ENCODE data around the gene TUBB6.
A peak's percentile ranks its signal among the peaks of the same experiment; 100 is the strongest.

The TUBB6 gene

GRCh38 chr18:12361770-12362378, 53.8 kb downstream of the TUBB6 start:
- no peak for TF ChIP-seq CTCF (IDR thresholded peaks at IDR 0.05; ENCODE audit: low read depth, low read length)
- peak; percentile 68 for DNase-seq
- no peaks in the 10 kb centered on the region for H3K4me1 ChIP-seq
- H3K27me3 ChIP-seq = no peaks in the 10 kb centered on the region
- H3K9me3 ChIP-seq = no peaks in the 10 kb centered on the region
- peaks cover 17% of the 10 kb centered on the region for H3K36me3 ChIP-seq
- no peak overlapping the region for H3K4me3 ChIP-seq (ENCODE audit: low read depth, low read length)

- H3K4me1 ChIP-seq = no peaks in the 10 kb centered on the region
- DNase-seq = no peak
These were observed 54.6 kb downstream of the TUBB6 start for GRCh38 chr18:12362473-12363174.

GRCh38 chr18:12366379-12366778, 58.3 kb downstream of the TUBB6 start:
- H3K36me3 ChIP-seq = peaks cover 13% of the 10 kb centered on the region

More at GRCh38 chr18:12362473-12363174, 54.6 kb downstream of the TUBB6 start:
- no peak for TF ChIP-seq CTCF (IDR thresholded peaks at IDR 0.05; ENCODE audit: low read depth, low read length)
- H3K4me3 ChIP-seq (ENCODE audit: low read depth, low read length) = no peak overlapping the region
- H3K36me3 ChIP-seq = peaks cover 17% of the 10 kb centered on the region
- no peaks in the 10 kb centered on the region for H3K9me3 ChIP-seq
- H3K27me3 ChIP-seq = no peaks in the 10 kb centered on the region

GRCh38 chr18:12366784-12367183, 58.7 kb downstream of the TUBB6 start:
- no peak for DNase-seq
- no peaks in the 10 kb centered on the region for H3K4me1 ChIP-seq
- H3K4me3 ChIP-seq (ENCODE audit: low read depth, low read length) = no peak overlapping the region
- TF ChIP-seq CTCF (IDR thresholded peaks at IDR 0.05; ENCODE audit: low read depth, low read length) = no peak
- no peaks in the 10 kb centered on the region for H3K9me3 ChIP-seq
- peaks cover 13% of the 10 kb centered on the region for H3K36me3 ChIP-seq
- no peaks in the 10 kb centered on the region for H3K27me3 ChIP-seq

More at GRCh38 chr18:12366379-12366778, 58.3 kb downstream of the TUBB6 start:
- H3K4me3 ChIP-seq (ENCODE audit: low read depth, low read length) = no peak overlapping the region
- TF ChIP-seq CTCF (IDR thresholded peaks at IDR 0.05; ENCODE audit: low read depth, low read length) = no peak
- no peaks in the 10 kb centered on the region for H3K9me3 ChIP-seq
- H3K4me1 ChIP-seq = no peaks in the 10 kb centered on the region
- no peaks in the 10 kb centered on the region for H3K27me3 ChIP-seq
- DNase-seq = no peak

GRCh38 chr18:12369211-12369610, 61.2 kb downstream of the TUBB6 start:
- no peaks in the 10 kb centered on the region for H3K9me3 ChIP-seq
- peaks cover 14% of the 10 kb centered on the region for H3K36me3 ChIP-seq
- H3K4me1 ChIP-seq = no peaks in the 10 kb centered on the region
- DNase-seq = no peak
- no peaks in the 10 kb centered on the region for H3K27me3 ChIP-seq
- TF ChIP-seq CTCF (IDR thresholded peaks at IDR 0.05; ENCODE audit: low read depth, low read length) = no peak
- H3K4me3 ChIP-seq (ENCODE audit: low read depth, low read length) = no peak overlapping the region

GRCh38 chr18:12371590-12371989, 63.5 kb downstream of the TUBB6 start:
- DNase-seq = no peak
- H3K27me3 ChIP-seq = no peaks in the 10 kb centered on the region
- H3K9me3 ChIP-seq = no peaks in the 10 kb centered on the region
- H3K36me3 ChIP-seq = peaks cover 10% of the 10 kb centered on the region
- TF ChIP-seq CTCF (IDR thresholded peaks at IDR 0.05; ENCODE audit: low read depth, low read length) = no peak
- H3K4me3 ChIP-seq (ENCODE audit: low read depth, low read length) = no peak overlapping the region
- no peaks in the 10 kb centered on the region for H3K4me1 ChIP-seq

Data from BE2C (cell line).